CD4-positive, alpha-beta T cell treated with Interleukin-6 at 100 ng/mL for 8 hours (primary cell): ENCODE data around the gene TAS1R1.

Experiments used
- DNase-seq: peaks from one replicate; pipeline ENCODE4 v3.0.0-alpha.2; 2020; ENCODE audit warnings: mixed read lengths, low spot score

The TAS1R1 gene

DNA sequence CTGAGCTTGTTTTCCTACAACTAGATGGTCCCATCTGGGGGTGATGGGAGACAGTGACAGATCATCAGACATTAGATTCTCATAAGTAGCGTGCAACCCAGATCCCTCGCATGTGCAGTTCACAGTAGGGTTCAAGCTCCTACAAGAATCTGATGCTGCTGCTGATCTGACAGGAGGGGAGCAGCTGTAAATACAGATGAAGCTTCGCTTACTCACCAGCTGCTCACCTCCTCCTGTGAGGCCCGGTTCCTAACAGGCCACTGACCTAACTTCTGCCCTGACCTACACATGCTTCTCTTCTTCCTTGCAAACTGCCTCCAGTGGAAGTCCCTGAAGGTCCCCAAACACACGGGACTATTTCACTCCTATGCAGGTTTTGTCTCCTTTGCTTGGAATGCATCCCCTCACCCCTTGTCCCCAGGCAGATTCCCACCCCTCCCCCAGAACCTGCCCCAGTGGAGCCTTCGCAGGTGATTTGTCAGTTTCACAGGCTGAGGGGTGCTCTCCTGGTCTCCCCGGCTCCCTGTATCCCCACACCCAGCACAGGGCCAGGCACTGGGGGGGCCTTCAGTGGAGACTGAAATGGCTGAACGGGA lies 19.0 kb downstream of the TAS1R1 start:
- DNase-seq: no peak

DNA sequence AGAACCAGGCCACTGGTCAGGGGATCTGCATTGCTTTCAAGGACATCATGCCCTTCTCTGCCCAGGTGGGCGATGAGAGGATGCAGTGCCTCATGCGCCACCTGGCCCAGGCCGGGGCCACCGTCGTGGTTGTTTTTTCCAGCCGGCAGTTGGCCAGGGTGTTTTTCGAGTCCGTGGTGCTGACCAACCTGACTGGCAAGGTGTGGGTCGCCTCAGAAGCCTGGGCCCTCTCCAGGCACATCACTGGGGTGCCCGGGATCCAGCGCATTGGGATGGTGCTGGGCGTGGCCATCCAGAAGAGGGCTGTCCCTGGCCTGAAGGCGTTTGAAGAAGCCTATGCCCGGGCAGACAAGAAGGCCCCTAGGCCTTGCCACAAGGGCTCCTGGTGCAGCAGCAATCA lies 19.7 kb downstream of the TAS1R1 start:
- DNase-seq: no peak

DNA sequence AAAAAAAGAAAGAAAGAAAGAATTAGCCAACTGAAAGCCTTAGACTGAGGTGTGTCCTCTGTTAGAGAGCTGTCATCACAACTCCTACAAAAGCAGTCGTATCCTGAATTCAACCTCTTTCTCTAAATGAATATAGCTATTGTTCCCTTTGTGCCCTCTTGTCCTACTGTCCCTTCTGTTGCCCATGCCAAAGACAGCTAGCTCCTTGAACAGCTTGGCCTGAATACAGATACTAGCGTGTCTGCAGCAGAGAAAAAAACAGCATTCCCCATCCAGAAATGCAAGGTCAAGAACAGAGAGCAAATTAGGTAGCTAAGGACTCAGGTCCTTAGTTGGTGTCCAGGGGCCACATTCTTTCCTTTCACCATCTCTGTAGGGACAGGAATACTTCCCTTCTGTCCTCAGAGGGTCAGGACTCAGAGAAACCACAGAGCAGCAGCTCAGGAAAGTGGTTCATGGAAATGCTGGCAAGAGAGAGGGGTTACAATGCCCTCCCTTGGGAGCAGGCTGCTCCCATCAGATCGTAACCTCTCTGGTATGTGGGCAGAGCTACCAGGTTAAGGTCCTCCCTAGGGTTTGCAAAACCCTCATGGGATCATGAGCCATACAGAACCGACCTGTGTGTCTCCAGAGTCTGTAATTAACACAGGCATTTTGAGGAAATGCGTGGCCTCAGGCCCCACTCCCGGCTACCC lies 22.9 kb downstream of the TAS1R1 start:
- DNase-seq: no peak

DNA sequence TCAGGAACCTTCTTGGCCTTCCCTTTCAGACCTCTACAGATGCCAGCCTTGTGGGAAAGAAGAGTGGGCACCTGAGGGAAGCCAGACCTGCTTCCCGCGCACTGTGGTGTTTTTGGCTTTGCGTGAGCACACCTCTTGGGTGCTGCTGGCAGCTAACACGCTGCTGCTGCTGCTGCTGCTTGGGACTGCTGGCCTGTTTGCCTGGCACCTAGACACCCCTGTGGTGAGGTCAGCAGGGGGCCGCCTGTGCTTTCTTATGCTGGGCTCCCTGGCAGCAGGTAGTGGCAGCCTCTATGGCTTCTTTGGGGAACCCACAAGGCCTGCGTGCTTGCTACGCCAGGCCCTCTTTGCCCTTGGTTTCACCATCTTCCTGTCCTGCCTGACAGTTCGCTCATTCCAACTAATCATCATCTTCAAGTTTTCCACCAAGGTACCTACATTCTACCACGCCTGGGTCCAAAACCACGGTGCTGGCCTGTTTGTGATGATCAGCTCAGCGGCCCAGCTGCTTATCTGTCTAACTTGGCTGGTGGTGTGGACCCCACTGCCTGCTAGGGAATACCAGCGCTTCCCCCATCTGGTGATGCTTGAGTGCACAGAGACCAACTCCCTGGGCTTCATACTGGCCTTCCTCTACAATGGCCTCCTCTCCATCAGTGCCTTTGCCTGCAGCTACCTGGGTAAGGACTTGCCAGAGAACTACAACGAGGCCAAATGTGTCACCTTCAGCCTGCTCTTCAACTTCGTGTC lies 23.7 kb downstream of the TAS1R1 start:
- no peak for DNase-seq

DNA sequence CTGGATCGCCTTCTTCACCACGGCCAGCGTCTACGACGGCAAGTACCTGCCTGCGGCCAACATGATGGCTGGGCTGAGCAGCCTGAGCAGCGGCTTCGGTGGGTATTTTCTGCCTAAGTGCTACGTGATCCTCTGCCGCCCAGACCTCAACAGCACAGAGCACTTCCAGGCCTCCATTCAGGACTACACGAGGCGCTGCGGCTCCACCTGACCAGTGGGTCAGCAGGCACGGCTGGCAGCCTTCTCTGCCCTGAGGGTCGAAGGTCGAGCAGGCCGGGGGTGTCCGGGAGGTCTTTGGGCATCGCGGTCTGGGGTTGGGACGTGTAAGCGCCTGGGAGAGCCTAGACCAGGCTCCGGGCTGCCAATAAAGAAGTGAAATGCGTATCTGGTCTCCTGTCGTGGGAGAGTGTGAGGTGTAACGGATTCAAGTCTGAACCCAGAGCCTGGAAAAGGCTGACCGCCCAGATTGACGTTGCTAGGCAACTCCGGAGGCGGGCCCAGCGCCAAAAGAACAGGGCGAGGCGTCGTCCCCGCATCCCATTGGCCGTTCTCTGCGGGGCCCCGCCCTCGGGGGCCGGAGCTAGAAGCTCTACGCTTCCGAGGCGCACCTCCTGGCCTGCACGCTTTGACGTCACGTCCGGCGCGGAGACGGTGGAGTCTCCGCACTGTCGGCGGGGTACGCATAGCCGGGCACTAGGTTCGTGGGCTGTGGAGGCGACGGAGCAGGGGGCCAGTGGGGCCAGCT lies 24.4 kb downstream of the TAS1R1 start, which contains the start of gene ZBTB48:
TSS of gene ZBTB48 (plus strand) at position 621 of the 745 bp plus-strand sequence. CDS start 616 bp downstream, outside the sequence.
- DNase-seq: peak; percentile 97

DNA sequence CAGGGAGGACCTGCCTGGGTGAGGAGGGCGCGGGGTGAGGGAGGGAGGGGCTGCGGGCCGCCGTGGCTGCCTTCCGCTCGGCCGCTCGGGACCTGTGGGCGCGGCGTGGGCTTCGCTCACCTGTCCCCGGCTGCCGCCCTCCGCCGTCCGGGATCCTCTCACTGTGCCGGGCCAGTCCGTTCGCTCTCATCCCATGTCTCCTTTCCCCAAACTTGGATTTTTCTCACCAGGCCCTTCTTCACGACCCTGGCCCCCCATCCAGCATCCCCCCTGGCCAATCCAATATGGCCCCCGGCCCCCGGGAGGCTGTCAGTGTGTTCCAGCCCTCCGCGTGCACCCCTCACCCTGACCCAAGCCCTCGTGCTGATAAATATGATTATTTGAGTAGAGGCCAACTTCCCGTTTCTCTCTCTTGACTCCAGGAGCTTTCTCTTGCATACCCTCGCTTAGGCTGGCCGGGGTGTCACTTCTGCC lies 25.0 kb downstream of the TAS1R1 start:
- DNase-seq: no peak

DNA sequence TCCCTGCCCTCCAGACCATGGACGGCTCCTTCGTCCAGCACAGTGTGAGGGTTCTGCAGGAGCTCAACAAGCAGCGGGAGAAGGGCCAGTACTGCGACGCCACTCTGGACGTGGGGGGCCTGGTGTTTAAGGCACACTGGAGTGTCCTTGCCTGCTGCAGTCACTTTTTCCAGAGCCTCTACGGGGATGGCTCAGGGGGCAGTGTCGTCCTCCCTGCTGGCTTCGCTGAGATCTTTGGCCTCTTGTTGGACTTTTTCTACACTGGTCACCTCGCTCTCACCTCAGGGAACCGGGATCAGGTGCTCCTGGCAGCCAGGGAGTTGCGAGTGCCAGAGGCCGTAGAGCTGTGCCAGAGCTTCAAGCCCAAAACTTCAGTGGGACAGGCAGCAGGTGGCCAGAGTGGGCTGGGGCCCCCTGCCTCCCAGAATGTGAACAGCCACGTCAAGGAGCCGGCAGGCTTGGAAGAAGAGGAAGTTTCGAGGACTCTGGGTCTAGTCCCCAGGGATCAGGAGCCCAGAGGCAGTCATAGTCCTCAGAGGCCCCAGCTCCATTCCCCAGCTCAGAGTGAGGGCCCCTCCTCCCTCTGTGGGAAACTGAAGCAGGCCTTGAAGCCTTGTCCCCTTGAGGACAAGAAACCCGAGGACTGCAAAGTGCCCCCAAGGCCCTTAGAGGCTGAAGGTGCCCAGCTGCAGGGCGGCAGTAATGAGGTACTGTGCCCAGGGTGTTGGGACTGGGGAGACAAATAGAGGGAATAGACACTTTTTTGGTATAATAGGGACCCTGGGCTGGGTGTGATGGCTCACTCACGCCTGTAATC lies 25.7 kb downstream of the TAS1R1 start:
- no peak for DNase-seq

DNA sequence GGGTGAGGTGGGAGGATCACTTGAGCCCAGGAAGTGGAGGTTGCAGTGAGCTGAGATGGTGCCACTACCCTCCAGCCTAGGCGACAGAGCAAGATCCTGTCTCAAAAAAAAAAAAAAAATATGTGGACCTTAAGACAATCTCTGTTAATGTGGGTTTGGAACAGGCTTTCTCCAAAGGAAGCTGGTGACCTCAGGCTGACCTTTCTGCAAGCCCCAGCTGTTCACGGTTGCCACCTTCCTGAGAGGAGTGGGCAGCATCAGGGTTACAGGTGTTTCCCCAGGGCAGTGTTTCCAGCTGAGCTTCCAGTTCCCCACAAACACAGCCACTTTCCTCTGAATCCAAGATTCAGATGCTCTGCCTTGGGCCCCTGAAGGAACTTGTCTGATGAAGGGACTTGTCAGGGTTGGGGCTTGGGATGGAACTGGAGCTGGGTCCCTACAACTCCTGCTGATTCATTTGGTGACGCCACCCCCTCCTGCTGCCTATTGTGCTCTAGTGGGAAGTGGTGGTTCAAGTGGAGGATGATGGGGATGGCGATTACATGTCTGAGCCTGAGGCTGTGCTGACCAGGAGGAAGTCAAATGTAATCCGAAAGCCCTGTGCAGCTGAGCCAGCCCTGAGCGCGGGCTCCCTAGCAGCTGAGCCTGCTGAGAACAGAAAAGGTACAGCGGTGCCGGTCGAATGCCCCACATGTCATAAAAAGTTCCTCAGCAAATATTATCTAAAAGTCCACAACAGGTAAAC lies 26.6 kb downstream of the TAS1R1 start:
- no peak for DNase-seq

DNA sequence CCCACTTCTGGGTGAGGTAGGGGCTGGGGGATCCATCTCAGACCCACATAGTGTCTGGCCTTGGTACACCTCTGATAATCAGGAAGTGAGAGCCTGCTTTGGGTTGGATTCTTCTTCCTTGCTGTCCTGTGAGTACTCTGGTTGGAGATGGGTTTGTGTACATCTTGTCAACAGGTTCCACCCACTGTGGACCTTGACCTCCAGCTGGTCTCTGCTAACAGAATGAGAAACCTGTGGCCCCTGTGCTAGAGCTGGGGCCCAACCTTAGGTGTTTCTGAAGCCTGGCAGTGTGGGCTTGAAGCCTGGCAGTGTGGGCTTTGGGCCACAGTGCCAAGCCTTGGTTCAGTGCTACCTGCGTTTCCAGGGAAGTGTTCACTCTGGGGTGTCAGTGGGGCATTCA lies 27.3 kb downstream of the TAS1R1 start:
- no peak for DNase-seq

DNA sequence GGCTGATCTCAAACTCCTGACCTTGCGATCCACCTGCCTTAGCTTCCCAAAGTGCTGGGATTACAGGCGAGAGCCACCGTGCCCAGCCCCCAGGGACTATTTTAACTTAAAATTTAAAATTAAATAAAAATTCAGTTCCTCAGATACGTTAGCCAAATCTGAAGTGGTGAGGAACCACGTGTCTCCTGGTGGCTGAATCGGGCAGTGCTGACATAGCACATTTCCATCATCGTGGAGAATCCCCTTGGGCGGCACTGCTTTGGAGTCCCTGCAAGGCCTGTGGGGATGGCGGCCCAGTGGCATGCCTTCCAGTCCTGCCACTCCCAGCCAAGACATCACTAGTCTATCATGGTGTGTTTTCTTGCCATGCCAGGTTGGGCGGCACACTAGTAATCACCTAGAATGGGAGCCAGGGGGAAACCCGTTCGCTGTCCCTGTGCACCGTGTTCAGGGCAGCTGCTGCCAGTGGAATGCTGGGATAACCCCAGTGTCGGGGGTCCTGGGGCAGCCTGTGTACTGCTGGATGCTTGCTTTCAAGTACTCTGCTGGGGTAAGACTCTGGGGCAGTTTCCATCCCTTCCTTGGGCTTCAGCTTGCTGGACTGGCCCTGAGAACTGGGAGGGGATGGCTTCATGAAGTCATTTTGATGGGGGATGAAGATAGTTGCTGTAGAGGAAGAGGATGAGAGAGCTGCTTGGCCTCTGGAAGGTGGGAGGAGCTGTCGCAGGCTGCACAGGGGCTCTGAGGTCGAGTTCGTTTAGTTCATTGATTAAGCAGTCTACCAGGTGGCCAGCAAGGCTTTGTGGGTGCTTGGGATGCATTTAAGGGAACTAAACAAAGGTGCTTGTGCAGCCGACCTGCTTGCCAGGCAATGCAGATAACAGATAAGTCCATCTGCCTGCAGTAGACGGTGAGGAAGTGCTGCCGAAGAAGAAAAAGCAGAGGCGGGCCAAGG lies 29.3 kb downstream of the TAS1R1 start:
- DNase-seq: no peak

DNA sequence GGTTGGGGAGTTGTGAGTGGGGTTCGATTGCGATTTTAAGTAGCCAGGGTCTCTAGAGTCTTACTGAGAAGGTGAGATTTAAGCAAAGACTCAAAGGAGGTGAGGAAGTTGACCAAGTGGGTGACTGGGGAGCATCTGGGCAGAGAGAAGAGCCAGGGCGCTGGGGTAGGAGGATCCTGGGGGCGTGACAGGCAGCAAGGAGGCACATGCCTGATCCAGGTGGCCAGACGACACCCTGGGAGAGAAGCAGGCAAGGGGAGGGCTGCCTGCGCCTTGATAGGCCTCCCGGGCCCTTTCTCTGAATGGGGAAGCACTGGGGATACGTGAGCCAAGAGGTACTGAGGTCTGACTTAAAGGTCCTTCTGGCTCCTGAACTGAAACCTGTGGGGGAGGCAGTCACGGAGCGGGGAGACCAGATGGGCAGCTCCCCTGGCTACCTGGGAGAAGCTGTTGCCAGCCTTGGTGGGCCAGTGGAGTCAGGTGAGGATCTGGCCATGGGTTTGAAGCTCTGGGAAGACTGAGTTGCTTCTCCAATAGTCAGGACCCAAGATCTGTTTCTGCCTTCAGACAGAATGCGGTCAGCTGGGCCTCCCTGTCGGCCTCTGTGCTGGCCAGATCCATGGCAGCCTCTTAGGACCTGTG lies 30.1 kb downstream of the TAS1R1 start:
- DNase-seq: no peak

DNA sequence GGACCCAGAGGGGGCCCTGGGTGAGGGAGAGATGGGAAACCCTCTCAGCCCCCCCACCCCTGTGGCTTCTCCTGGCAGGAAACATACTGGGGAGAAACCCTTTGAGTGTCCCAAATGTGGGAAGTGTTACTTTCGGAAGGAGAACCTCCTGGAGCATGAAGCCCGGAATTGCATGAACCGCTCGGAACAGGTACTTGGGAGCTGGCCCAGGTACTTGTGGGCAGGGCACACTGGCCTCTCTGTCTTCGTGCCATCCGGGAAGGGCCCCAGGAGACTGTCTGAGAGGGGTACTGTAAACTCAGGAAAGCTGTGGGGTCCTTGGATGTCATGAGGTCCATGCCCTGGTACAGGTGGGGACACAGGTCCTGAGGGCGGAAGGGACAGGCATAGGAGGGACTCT lies 30.7 kb downstream of the TAS1R1 start:
- DNase-seq: no peak

DNA sequence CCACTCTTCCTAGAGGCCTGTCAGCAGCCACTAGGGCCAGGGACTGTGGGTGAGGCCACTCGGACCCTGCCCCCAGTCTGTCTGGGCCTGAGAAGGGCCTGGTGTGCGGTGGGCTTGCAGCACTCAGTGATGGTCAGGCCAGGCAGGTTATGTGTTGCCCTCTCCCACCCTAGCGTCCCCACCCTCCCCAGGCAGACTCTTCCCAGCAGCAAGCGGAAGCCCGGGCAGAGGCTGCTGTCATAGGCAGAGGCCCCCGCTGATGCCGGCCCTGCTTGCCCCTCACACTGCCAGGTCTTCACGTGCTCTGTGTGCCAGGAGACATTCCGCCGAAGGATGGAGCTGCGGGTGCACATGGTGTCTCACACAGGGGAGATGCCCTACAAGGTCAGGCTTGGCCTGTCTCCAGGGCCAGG lies 31.3 kb downstream of the TAS1R1 start:
- DNase-seq: no peak

DNA sequence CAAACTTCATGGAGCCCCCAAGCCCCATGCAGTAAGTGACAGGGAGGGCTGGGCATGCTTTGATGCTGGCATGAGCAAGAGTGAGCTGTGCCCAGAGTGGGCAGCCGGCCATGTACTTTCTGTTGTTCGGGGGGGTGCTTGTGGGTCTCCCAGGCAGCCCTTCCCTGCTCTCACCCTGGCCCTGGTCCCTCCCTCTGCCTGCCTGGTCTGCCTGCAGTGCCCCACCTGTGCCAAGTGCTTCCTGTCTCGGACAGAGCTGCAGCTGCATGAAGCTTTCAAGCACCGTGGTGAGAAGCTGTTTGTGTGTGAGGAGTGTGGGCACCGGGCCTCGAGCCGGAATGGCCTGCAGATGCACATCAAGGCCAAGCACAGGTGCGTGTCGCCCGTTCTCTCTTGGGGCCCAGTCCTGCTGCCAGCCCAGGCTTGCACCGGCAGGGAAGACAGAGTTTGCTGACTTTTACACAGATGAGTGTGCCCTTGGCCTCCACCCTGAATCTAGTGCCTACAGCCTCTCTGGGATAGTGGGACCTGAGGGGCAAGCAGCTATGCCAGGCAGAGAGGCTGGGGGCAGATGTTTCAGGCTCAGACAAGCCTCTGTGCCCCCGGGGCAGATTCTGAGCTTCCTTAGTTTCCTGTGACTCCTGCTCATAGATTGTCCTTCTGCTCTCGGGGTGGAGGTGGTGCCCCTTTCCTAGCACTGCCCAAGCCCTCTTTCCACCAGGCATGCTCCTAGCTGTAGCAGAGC lies 32.3 kb downstream of the TAS1R1 start:
- DNase-seq: no peak

DNA sequence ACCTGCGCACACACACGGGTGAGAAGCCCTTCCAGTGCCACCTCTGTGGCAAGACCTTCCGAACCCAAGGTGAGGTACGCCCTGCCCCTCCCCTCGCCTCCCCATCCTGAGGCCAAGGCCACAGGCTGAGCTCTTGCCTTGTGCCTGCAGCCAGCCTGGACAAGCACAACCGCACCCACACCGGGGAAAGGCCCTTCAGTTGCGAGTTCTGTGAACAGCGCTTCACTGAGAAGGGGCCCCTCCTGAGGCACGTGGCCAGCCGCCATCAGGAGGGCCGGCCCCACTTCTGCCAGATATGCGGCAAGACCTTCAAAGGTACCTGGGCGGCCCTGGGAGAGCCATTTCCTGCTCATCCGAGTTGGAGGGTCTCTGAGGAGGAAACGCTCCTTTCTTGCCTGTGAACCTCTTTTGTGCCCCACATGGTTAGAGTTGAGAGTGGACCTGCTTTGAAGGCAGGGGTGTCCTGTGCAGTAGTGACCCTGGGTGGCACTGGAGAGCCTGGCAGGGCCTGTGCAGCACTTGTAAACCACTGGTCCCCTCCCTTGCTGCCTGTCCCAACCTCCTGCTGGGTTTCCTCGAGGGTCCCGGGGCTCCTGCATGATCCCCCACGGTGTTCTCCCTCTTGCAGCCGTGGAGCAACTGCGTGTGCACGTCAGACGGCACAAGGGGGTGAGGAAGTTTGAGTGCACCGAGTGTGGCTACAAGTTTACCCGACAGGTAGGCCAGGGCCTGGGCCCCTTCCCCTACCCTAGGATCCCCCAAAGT lies 33.2 kb downstream of the TAS1R1 start:
- no peak for DNase-seq

DNA sequence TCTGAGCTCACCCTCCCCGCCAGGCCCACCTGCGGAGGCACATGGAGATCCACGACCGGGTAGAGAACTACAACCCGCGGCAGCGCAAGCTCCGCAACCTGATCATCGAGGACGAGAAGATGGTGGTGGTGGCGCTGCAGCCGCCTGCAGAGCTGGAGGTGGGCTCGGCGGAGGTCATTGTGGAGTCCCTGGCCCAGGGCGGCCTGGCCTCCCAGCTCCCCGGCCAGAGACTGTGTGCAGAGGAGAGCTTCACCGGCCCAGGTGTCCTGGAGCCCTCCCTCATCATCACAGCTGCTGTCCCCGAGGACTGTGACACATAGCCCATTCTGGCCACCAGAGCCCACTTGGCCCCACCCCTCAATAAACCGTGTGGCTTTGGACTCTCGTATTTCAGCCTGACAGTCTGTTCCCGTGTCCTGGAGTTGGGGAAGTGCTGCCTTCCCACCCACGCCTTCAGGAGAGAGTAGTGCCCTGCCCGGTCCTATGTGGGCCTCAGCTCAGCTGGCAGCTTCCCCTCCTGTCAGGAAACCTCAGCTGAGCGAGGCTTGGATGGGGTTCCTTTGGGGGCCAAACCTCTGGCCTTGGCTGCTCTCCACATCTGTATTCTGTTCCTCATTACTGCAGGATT lies 33.9 kb downstream of the TAS1R1 start:
- DNase-seq: no peak

DNA sequence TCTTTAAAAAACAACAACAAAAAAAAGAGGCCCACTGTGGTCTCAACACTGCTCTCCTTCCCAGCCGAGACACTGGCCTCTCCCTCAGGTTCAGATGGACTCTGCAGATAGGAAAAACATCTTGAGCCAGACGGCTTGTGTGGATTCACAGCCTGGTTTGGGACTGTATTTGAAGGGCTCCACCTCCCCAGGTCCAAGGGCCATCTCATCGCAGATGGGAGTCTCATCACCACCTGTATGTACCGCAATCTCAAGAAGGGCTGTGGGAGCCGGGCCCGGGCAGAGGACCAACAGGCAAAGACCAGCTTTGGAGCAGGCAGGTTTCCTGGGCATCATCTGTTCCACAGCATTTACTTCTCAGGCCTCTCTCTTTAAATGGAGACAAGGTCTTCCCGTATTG lies 34.9 kb downstream of the TAS1R1 start:
- DNase-seq: no peak
